SK-N-SH (cell line): ENCODE results near the gene SETD7.

Experiments used
- CTCF ChIP-seq: fragments of 200-600 bp; sonication (generic); IDR thresholded peaks from 2 replicates; pipeline ENCODE4 v1.6.1; 2017; ENCODE audit warnings: antibody characterized with exemption, mild to moderate bottlenecking, moderate library complexity
- MEF2A ChIP-seq: IDR thresholded peaks from 2 replicates; pipeline ENCODE4 v1.4.0; 2012; ENCODE audit warnings: low read depth, borderline replicate concordance
- POLR2AphosphoS5 ChIP-seq: IDR thresholded peaks from 2 replicates; pipeline ENCODE4 v1.6.1; 2012; ENCODE audit warnings: low read depth, low read length

GRCh38 chr4:139600662-139601061, 44.6 kb upstream of the SETD7 start:
- TF ChIP-seq CTCF (no peak), POLR2AphosphoS5 (no peak), MEF2A (no peak)
